Mammary epithelial cell (primary cell): ENCODE measurements around the gene AGO1.
"Not testable (repeated sequence)": the region's sequence is repeated elsewhere in the genome, so short reads cannot be mapped to it uniquely, and the experiment has no call there.

Source experiments
- CTCF ChIP-seq, 2 donors: IDR thresholded peaks in 1 of 2; conservative IDR thresholded peaks in 1 of 2; 2 replicates each; pipeline ENCODE4 v1.5.1; 2011 to 2012; ENCODE audit warnings: inconsistent platforms in 2 of 2, low read length in 2 of 2, mild to moderate bottlenecking in 2 of 2, control low read depth in 1 of 2, low read depth in 1 of 2; ENCODE audit not compliant: insufficient read depth in 1 of 2; ENCODE audit errors: extremely low read depth in 1 of 2
- EZH2 ChIP-seq: IDR thresholded peaks from 2 replicates; pipeline ENCODE4 v1.6.1; 2012; ENCODE audit warnings: low read length, inconsistent platforms, borderline replicate concordance

DNA sequence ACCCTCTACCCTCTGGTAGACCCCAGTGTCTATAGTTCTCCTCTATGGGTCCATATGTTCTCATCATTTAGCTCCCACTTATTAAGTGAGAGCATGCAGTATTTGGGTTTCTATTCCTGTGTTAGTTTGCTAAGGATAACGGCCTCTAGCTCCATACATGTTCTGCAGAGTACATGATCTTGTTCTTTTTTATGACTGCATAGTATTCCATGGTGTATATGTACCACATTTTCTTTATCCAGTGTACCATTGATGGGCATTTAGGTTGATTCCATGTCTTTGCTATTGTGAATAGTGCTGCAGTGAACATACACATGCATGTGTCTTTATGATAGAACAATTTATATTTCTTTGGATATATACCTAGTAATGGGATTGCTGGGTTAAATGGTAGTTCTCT is 81.3 kb downstream of the AGO1 start:
- TF ChIP-seq CTCF (conservative IDR thresholded peaks at IDR 0.05 in 1 of 2, IDR thresholded peaks at IDR 0.05 in 1 of 2; ENCODE audit: extremely low read depth in 1 of 2, insufficient read depth in 1 of 2, low read depth in 1 of 2, low read length in 2 of 2); EZH2: not testable (repeated sequence)
